Cardiac fibroblast (primary cell): ENCODE data around the gene TP53AIP1.

Experiments
- DNase-seq, 2 donors: peaks; one replicate each; pipeline versions ENCODE4 v3.0.0 to v3.0.0-alpha.2; 2010; ENCODE audit warnings: low read depth in 2 of 2
- H3K4me3 ChIP-seq, 2 donors: replicated peaks in 1 of 2; 1 replicate in 1 of 2; 2 replicates in 1 of 2; pipeline ENCODE4 v1.5.1; 2011; ENCODE audit warnings: low read depth in 2 of 2, low read length in 2 of 2, mild to moderate bottlenecking in 2 of 2, moderate library complexity in 1 of 2
- TF ChIP-seq, protein P1 (sequence below): IDR thresholded peaks from one replicate; pipeline ENCODE4 v1.5.1; 2011; ENCODE audit warnings: low read depth, mild to moderate bottlenecking, low read length, inconsistent platforms

Gene TP53AIP1

DNA sequence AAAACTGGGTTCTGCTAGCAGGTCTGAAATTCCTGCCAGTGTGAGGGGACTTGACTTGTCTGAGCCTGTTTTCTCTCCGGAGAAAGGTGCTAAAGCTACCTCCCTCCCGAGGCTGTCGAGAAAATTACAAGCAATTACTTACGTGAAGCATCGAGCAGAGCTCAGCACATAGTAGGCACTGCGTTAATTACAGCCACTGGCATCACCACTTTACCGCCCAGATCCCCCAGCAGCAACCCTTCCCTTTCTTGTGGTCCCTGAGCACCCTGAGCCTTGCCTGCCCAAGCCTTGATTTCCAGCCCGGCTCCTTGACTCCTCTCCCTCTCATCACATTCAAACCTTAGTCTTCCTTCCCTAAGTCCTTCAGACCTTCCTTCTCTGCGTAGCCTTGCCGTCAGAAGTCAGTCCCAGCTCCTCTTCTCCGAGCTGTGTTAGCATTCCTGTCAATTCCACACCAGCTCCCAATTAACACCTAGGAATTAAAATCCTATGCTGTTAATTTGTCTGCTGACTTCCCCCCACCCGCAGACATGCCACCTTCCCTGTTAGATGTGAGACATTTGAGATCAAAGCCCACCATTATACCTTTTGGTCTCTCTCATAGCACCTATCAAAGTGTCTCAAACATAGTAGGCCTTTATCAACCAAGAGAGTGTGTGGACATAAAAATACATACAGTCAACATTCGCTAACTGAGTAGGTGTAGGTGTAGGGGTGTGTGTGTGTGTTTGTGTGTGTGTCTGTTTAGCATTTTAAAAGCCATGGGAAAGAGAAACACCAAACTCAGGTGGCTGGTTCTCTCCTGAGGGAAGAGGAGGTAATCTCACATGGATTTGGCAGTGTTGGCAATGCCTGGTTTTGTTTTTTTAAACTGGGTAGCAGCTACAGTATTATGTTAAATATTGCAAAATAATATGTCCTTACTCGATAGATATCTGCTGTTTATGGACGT is 54.4 kb downstream of the TP53AIP1 start:
- H3K4me3 ChIP-seq = no peak overlapping the region
- TF ChIP-seq, protein P1, sequence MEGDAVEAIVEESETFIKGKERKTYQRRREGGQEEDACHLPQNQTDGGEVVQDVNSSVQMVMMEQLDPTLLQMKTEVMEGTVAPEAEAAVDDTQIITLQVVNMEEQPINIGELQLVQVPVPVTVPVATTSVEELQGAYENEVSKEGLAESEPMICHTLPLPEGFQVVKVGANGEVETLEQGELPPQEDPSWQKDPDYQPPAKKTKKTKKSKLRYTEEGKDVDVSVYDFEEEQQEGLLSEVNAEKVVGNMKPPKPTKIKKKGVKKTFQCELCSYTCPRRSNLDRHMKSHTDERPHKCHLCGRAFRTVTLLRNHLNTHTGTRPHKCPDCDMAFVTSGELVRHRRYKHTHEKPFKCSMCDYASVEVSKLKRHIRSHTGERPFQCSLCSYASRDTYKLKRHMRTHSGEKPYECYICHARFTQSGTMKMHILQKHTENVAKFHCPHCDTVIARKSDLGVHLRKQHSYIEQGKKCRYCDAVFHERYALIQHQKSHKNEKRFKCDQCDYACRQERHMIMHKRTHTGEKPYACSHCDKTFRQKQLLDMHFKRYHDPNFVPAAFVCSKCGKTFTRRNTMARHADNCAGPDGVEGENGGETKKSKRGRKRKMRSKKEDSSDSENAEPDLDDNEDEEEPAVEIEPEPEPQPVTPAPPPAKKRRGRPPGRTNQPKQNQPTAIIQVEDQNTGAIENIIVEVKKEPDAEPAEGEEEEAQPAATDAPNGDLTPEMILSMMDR = no peak

DNA sequence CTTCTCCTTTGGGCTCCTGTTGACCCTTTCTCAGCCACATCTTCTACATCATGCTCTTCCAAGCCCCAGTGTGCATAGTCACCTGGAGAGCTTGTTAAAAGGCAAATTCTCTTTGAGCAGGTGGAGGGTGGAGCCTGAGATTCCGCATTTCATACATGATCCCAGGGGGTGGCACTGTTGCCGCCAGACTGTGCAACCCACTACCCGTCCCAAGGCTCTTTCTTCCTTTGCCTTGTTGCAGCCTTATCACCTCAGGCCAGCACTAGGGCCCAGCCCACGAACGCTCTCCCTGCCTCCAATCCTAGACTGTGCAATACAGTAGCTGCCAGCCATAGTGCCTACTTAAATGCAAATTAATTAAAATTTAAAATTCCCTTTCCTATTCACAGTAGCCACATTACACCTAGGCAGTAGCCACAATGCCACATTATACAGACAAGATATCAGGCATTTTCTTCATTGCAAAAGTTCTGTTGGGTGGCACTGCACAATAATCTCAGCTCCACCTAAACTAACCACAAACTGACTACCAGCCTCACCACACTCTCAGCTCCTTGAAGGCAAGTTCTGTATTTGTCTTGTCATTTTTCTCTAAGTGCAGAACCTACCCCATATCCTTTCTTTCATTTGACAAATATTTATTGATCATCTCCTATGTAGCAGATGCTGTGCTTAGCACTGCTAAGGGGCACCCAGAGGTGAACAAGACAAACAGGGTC is 56.1 kb downstream of the TP53AIP1 start:
- TF ChIP-seq, protein P1 = no peak
- no peak for DNase-seq

More for the DNA sequence above, 54.4 kb downstream of the TP53AIP1 start:
- no peak for DNase-seq

More for the DNA sequence above, 56.1 kb downstream of the TP53AIP1 start:
- no peak overlapping the region for H3K4me3 ChIP-seq
